Chondrocyte (in vitro differentiated cells): ENCODE data around the gene LIX1L. TPM values are rescaled to one million over a fixed set of nuclear protein-coding genes. Genes with fewer than 3 reads are reported as not detected.

Experiments
- DNase-seq: peaks from one replicate; pipeline ENCODE4 v3.0.0; 2021; ENCODE audit warnings: mixed read lengths, low spot score
- H3K27ac Mint-ChIP-seq: one replicate; pipeline ENCODE4 v1.8.0; 2021; ENCODE audit warnings: mild to moderate bottlenecking, moderate library complexity, mixed read lengths; ENCODE audit not compliant: unreplicated experiment
- H3K27me3 Mint-ChIP-seq: 2 replicates; pipeline ENCODE4 v1.8.0; 2021; ENCODE audit warnings: low read depth, mixed read lengths
- H3K36me3 Mint-ChIP-seq: 2 replicates; pipeline ENCODE4 v1.8.0; 2021; ENCODE audit warnings: low read depth, mixed read lengths
- H3K4me1 Mint-ChIP-seq: 2 replicates; pipeline ENCODE4 v1.8.0; 2021; ENCODE audit warnings: low read depth, mild to moderate bottlenecking, mixed read lengths
- H3K4me3 Mint-ChIP-seq: one replicate; pipeline ENCODE4 v1.8.0; 2021; ENCODE audit warnings: mild to moderate bottlenecking, moderate library complexity, mixed read lengths; ENCODE audit not compliant: unreplicated experiment
- H3K9me3 Mint-ChIP-seq: 2 replicates; pipeline ENCODE4 v1.8.0; 2021; ENCODE audit warnings: low read depth, mixed read lengths
- total RNA-seq: library from RNA; stranded (reverse); gene quantifications from 3 replicates; pipeline ENCODE4 v1.2.1, GENCODE V29; 2021
- TF ChIP-seq, protein P1 (sequence below): fragments of 200-600 bp; sonication (generic); IDR thresholded peaks from 2 replicates; pipeline ENCODE4 v1.5.0; 2021; ENCODE audit warnings: antibody characterized with exemption, mild to moderate bottlenecking, moderate library complexity

Gene LIX1L
- total RNA-seq, 1 donor from 2014 or later = 50.3 TPM

DNA sequence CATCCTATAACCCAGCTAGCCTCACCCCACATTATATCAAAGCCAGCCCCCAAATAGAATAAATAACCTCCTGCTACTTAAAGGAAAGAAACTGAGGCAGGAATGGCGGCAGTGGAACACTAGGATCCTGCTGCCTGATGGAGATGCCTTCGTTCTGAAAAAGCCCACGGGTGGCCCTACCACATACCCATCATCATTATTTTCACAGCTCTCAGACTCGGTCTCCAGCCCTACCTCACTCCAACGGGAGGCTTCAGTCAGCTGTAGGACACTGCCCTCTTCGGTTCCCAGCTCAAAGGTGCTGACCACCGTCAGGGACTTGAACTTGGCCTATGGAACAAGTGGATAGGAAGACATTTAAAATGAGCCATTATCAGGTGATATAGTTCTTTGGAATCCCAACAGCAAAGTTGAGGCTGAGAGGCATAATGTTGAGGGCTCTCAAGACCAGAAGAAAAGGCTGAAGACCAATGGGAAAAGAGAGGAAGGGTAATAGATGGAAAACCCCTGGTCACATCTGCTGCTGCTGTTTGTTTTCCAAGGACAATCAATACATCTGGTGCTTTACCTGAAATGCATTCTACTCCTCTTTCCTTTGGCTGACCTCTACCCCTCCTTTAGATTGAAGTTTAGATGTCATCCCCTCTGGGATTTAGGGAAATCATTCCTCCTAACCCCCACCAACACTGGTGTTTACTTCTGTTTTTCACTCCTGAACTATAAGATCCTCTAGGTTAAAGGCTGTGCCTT is 64.3 kb downstream of the LIX1L start:
- no peak for DNase-seq
- Mint-ChIP-seq H3K4me3 (no peak overlapping the region), H3K27ac (peak overlapping the region; percentile 96), H3K4me1 (peaks cover 36% of the 10 kb centered on the region), H3K9me3 (no peaks in the 10 kb centered on the region), H3K27me3 (no peaks in the 10 kb centered on the region), H3K36me3 (peaks cover 11% of the 10 kb centered on the region)
- TF ChIP-seq, protein P1, sequence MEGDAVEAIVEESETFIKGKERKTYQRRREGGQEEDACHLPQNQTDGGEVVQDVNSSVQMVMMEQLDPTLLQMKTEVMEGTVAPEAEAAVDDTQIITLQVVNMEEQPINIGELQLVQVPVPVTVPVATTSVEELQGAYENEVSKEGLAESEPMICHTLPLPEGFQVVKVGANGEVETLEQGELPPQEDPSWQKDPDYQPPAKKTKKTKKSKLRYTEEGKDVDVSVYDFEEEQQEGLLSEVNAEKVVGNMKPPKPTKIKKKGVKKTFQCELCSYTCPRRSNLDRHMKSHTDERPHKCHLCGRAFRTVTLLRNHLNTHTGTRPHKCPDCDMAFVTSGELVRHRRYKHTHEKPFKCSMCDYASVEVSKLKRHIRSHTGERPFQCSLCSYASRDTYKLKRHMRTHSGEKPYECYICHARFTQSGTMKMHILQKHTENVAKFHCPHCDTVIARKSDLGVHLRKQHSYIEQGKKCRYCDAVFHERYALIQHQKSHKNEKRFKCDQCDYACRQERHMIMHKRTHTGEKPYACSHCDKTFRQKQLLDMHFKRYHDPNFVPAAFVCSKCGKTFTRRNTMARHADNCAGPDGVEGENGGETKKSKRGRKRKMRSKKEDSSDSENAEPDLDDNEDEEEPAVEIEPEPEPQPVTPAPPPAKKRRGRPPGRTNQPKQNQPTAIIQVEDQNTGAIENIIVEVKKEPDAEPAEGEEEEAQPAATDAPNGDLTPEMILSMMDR = no peak

DNA sequence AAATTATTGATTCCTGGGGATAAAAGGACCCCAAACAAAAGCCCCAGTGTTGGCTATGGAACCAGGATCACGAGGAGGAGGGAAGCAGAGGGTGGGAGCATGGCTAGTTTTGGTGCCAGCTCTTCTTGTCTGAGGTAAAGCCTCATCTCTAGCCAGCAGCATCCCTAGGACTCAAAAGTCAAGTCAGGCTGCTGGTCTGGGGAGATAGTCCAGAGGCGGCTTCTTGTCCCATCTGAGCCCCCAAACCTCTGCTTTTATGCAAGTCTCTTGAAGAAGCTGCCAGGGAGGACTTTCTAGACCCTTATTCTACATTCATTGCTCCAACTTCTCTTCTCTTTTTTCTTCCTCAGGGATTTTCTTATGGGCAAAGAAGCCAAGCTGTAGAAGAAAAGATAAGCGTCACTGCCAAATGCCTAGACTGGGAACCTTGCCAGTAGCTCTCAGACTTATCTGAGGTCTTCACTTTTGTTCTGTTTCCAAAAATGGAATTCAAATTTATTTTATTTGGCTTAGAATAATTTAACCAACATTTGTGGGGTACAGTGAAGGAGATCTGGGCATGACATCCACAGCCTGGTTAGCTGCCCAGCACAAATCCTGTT is 65.2 kb downstream of the LIX1L start:
- Mint-ChIP-seq H3K9me3 (no peaks in the 10 kb centered on the region), H3K27me3 (no peaks in the 10 kb centered on the region), H3K36me3 (peaks cover 7% of the 10 kb centered on the region), H3K4me3 (peak overlapping the region; percentile 42), H3K4me1 (peaks cover 40% of the 10 kb centered on the region), H3K27ac (peak overlapping the region; percentile 96)
- DNase-seq = no peak
- TF ChIP-seq, protein P1 = no peak

DNA sequence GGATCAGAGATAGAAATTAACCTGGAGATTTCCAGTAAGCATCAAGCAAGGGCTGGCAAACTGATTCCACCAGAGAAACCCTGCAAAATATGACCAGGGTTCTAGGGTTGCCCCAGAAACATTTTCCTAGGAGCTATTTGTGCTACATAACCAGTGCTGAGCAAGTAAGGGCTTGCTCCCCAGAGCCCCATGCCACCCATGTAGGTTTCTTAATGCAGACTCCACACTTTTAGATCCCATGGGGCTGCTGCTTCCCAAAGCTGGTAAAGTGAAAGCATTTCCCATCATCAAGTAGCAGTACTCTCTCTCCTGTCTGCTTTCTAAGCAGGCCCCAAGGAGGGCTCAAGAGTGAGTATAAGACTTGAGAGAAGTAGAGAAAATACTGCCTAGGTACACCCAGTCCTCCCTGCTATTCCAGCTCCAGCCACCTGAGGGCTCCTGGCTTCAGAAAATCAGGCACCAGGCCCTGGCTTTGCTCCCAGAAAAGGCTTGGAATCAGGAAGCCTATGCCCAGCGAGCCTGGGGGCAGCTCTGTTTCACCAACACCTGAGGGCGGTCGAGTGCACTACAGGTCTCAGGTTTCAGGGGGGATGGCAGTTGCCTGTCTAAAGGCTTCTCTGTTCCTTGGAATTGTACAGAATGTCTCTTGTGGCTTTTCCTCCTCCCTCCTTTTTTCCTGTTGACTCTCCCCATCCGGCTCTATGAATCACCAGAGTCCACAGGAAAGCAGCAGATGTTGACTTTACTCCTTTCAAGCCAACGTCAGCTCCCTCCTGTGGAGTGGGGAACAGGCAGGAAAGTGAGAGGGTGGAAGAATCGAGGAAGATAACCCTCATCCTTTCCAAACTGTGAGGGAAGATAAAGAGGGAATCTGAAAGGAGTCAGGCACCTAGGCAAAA is 66.0 kb downstream of the LIX1L start:
- H3K9me3 Mint-ChIP-seq = no peaks in the 10 kb centered on the region
- peak overlapping the region; percentile 96 for H3K27ac Mint-ChIP-seq
- TF ChIP-seq, protein P1 = peak; percentile 96
- peak overlapping the region; percentile 42 for H3K4me3 Mint-ChIP-seq
- H3K4me1 Mint-ChIP-seq = peaks cover 44% of the 10 kb centered on the region
- peak; percentile 98 for DNase-seq
- H3K27me3 Mint-ChIP-seq = no peaks in the 10 kb centered on the region
- H3K36me3 Mint-ChIP-seq = peaks cover 5% of the 10 kb centered on the region

DNA sequence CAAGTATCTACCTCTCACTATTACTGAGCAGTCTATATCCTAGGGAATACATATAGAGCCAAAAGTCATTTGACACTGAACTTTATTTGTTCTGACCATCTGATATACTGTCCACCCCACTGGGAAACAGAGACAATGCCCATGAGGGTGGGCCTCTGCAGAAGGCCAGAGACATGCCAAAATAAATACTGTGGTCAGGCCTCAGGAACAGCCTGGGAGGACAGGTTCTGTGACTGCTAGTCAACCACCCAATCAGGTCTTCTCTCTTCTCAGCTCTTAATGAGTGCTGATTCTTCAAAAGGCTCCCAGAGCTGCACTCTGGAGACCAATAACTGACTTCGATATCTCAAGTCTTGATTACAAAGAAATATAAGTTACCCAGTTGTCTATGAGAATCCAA is 66.7 kb downstream of the LIX1L start:
- H3K9me3 Mint-ChIP-seq = no peaks in the 10 kb centered on the region
- peak overlapping the region; percentile 96 for H3K27ac Mint-ChIP-seq
- TF ChIP-seq, protein P1 = no peak
- peaks cover 3% of the 10 kb centered on the region for H3K36me3 Mint-ChIP-seq
- H3K4me3 Mint-ChIP-seq = peak overlapping the region; percentile 19
- no peaks in the 10 kb centered on the region for H3K27me3 Mint-ChIP-seq
- peaks cover 51% of the 10 kb centered on the region for H3K4me1 Mint-ChIP-seq
- no peak for DNase-seq

DNA sequence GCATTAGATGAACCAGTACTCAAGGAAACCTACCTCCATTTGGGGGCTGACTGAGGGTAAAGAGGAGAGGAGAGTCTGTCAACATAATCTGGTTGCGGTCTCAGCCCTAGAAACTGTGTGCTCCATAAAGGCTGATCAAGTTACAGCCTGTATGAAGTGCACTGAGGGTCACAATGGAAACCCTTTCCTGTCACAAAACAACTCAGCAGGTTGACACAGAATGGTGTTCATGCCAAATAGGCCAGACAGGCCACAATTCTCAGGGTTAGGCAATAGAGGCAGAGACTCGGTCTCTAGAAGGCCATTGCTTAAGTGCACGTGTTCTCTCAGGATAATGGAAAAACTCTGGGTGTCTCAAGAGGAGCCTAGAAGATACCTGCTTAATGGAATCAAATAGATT is 68.1 kb downstream of the LIX1L start:
- peaks cover 59% of the 10 kb centered on the region for H3K4me1 Mint-ChIP-seq
- no peaks in the 10 kb centered on the region for H3K36me3 Mint-ChIP-seq
- H3K9me3 Mint-ChIP-seq = no peaks in the 10 kb centered on the region
- no peak overlapping the region for H3K27ac Mint-ChIP-seq
- H3K4me3 Mint-ChIP-seq = no peak overlapping the region
- TF ChIP-seq, protein P1 = no peak
- DNase-seq = no peak
- H3K27me3 Mint-ChIP-seq = peaks cover 5% of the 10 kb centered on the region
